B cell (primary cell): ENCODE data around the gene ELAPOR1.

Experiments
- CTCF ChIP-seq: fragments of 200-600 bp; IDR thresholded peaks from one replicate; pipeline ENCODE4 v1.8.0; 2022; ENCODE audit warnings: antibody characterized with exemption, mild to moderate bottlenecking
- EZH2 ChIP-seq: IDR thresholded peaks from 2 replicates; pipeline ENCODE4 v1.6.1; 2012; ENCODE audit warnings: borderline replicate concordance, low read depth, mild to moderate bottlenecking, moderate library complexity, low read length; ENCODE audit not compliant: insufficient read depth, poor library complexity, severe bottlenecking

GRCh38 chr1:109094871-109095270 lies 19.0 kb upstream of the ELAPOR1 start:
- TF ChIP-seq CTCF (no peak), EZH2 (no peak)
